IPS-20b (cell line): ENCODE data around the gene EXOC4.

Source experiments
- H3K27ac ChIP-seq: one replicate; pipeline ENCODE4 v1.5.1; 2013; ENCODE audit warnings: low read length
- H3K27me3 ChIP-seq: 2 replicates; pipeline ENCODE4 v1.6.1; 2013; ENCODE audit warnings: mild to moderate bottlenecking, low read length, inconsistent platforms; ENCODE audit not compliant: insufficient read depth
- H3K36me3 ChIP-seq: 2 replicates; pipeline ENCODE4 v1.6.1; 2013; ENCODE audit warnings: low read depth, mild to moderate bottlenecking, inconsistent platforms, low read length, moderate library complexity; ENCODE audit not compliant: insufficient read depth
- H3K4me1 ChIP-seq: 2 replicates; pipeline ENCODE4 v1.6.1; 2013; ENCODE audit warnings: mild to moderate bottlenecking, control low read depth, inconsistent platforms, low read length, moderate library complexity; ENCODE audit not compliant: insufficient read depth
- H3K4me3 ChIP-seq: 2 replicates; pipeline ENCODE4 v1.5.1; 2013; ENCODE audit warnings: mild to moderate bottlenecking, low read length, inconsistent platforms
- H3K9ac ChIP-seq: 2 replicates; pipeline ENCODE4 v1.6.1; 2013; ENCODE audit warnings: low read depth, mild to moderate bottlenecking, inconsistent platforms, low read length, moderate library complexity
- H3K9me3 ChIP-seq: 2 replicates; pipeline ENCODE4 v1.6.1; 2013; ENCODE audit warnings: mild to moderate bottlenecking, low read depth, low read length, inconsistent platforms; ENCODE audit not compliant: insufficient read depth

EXOC4 gene

GRCh38 chr7:133947458-133948254, 694.8 kb downstream of the EXOC4 start:
- Histone ChIP-seq H3K4me1 (peaks cover 7% of the 10 kb centered on the region; the same call in 1 of the 2 replicates), H3K36me3 (no peaks in the 10 kb centered on the region), H3K4me3 (no peak overlapping the region), H3K9ac (no peak overlapping the region), H3K9me3 (no peaks in the 10 kb centered on the region), H3K27me3 (no peaks in the 10 kb centered on the region), H3K27ac (no peak overlapping the region)

DNA sequence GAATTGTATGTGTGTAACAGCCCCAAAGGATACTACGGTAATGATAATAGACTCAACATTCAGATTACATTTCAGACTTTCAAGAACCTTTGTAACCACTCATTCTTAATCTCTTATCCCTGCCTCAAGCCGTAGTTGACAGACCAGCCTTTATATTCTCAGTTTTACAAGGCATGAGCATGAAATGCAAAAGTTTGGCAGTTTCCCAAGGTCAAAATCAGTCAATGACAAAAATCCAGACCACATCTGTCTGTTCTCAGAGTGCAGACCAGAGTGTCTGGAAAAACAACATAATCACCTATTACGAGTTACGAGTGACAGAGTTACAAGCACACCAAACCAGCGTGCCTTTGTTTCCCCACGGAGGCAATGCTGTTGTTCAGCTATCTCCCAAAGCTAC, 695.7 kb downstream of the EXOC4 start:
- no peak overlapping the region for H3K4me3 ChIP-seq
- H3K27me3 ChIP-seq, result no peaks in the 10 kb centered on the region

DNA sequence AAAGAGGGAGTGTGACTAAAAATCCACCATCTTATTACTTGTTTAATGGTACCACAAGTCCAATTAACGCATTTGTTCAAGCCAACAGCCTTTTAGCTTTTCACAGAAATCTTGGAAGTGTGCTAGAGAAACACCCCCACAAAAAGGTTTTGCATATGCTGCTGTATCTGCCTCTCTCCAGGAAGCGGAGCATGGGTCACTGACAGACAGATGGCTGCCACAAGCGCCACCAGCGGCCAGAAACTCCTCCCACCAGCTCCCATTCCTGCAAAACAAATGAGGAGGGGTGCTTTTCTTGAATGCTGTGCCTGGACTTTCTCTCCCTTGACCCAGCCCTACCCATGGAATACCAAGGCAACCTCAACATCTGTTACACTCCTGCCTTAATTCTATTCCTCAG, 698.0 kb downstream of the EXOC4 start:
- no peak overlapping the region for H3K4me3 ChIP-seq
- peaks cover 14% of the 10 kb centered on the region for H3K9me3 ChIP-seq
- H3K27ac ChIP-seq, result no peak overlapping the region
- peaks cover 7% of the 10 kb centered on the region; the same call in 1 of the 2 replicates for H3K4me1 ChIP-seq
- no peaks in the 10 kb centered on the region for H3K36me3 ChIP-seq
- no peak overlapping the region for H3K9ac ChIP-seq
- H3K27me3 ChIP-seq, result no peaks in the 10 kb centered on the region

More for the DNA sequence above, 695.7 kb downstream of the EXOC4 start:
- no peaks in the 10 kb centered on the region for H3K9me3 ChIP-seq
- no peaks in the 10 kb centered on the region for H3K36me3 ChIP-seq
- no peak overlapping the region for H3K27ac ChIP-seq
- H3K4me1 ChIP-seq, result peaks cover 7% of the 10 kb centered on the region; the same call in 1 of the 2 replicates
- H3K9ac ChIP-seq, result no peak overlapping the region

GRCh38 chr7:133955208-133955607, 702.3 kb downstream of the EXOC4 start:
- no peaks in the 10 kb centered on the region for H3K36me3 ChIP-seq
- no peaks in the 10 kb centered on the region for H3K4me1 ChIP-seq
- peaks cover 14% of the 10 kb centered on the region for H3K9me3 ChIP-seq
- no peaks in the 10 kb centered on the region for H3K27me3 ChIP-seq
- no peak overlapping the region for H3K4me3 ChIP-seq
- no peak overlapping the region for H3K9ac ChIP-seq
- no peak overlapping the region for H3K27ac ChIP-seq

DNA sequence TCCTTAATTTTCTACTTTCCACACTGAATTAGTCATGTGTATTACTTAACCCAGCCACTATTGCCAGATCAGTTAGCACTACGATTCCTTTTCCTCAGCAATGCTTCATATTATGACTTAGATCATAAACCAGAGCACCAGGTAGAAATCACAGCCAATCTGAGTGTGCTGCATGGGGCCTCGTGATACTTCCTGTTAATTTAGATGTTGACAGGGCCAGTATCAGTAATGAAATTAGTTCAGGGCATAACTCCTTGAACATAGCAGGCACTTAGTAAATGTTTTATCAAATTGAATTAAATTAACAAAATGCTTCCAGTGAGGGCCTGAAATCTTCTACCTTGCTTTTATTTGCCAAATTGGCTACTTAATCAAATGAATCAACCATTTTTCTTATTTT, 705.0 kb downstream of the EXOC4 start:
- H3K4me3 ChIP-seq, result no peak overlapping the region
- H3K27me3 ChIP-seq, result no peaks in the 10 kb centered on the region
- H3K4me1 ChIP-seq, result no peaks in the 10 kb centered on the region
- H3K27ac ChIP-seq, result no peak overlapping the region
- H3K9me3 ChIP-seq, result peaks cover 14% of the 10 kb centered on the region
- no peak overlapping the region for H3K9ac ChIP-seq
- H3K36me3 ChIP-seq, result no peaks in the 10 kb centered on the region

- H3K27me3 ChIP-seq, result no peaks in the 10 kb centered on the region
- H3K9me3 ChIP-seq, result peaks cover 14% of the 10 kb centered on the region
- no peaks in the 10 kb centered on the region for H3K4me1 ChIP-seq
- no peak overlapping the region for H3K4me3 ChIP-seq
- H3K27ac ChIP-seq, result no peak overlapping the region
- H3K36me3 ChIP-seq, result no peaks in the 10 kb centered on the region
- no peak overlapping the region for H3K9ac ChIP-seq
Observed at GRCh38 chr7:133958822-133959221, 705.9 kb downstream of the EXOC4 start.

- H3K9ac ChIP-seq, result no peak overlapping the region
- H3K4me1 ChIP-seq, result no peaks in the 10 kb centered on the region
- H3K36me3 ChIP-seq, result no peaks in the 10 kb centered on the region
- no peak overlapping the region for H3K27ac ChIP-seq
- no peaks in the 10 kb centered on the region for H3K27me3 ChIP-seq
- peaks cover 10% of the 10 kb centered on the region for H3K9me3 ChIP-seq
- H3K4me3 ChIP-seq, result no peak overlapping the region
Observed at GRCh38 chr7:133959505-133959904, 706.6 kb downstream of the EXOC4 start.

GRCh38 chr7:133961724-133962123, 708.8 kb downstream of the EXOC4 start:
- Histone ChIP-seq H3K27ac (no peak overlapping the region), H3K4me1 (no peaks in the 10 kb centered on the region), H3K36me3 (no peaks in the 10 kb centered on the region), H3K27me3 (no peaks in the 10 kb centered on the region), H3K9me3 (no peaks in the 10 kb centered on the region), H3K4me3 (no peak overlapping the region), H3K9ac (no peak overlapping the region)

- Histone ChIP-seq H3K4me3 (no peak overlapping the region), H3K9ac (no peak overlapping the region), H3K27ac (no peak overlapping the region), H3K36me3 (no peaks in the 10 kb centered on the region), H3K4me1 (no peaks in the 10 kb centered on the region), H3K27me3 (no peaks in the 10 kb centered on the region), H3K9me3 (no peaks in the 10 kb centered on the region)
Observed at GRCh38 chr7:133962646-133963045, 709.8 kb downstream of the EXOC4 start.

DNA sequence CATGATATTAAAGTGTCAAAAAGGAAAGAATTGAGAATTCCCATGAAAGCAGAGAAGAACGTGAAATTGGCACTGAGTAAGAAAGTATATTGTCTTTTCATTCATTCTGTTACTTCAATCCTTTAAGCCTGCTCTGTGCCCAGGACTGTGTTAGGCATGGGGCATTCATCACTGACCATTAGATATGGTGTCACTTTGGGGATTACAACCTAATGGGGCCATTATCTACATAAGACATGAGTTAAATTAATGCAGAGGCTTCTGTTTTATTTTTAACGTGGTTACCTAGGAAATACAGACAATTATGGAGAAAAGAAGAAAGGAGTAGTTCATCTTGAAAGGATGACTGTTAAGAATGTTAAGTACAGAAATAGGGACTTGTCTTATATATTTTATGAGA, 710.8 kb downstream of the EXOC4 start:
- no peaks in the 10 kb centered on the region for H3K27me3 ChIP-seq
- H3K9me3 ChIP-seq, result no peaks in the 10 kb centered on the region
- H3K9ac ChIP-seq, result no peak overlapping the region
- no peaks in the 10 kb centered on the region for H3K4me1 ChIP-seq
- H3K4me3 ChIP-seq, result no peak overlapping the region
- no peak overlapping the region for H3K27ac ChIP-seq
- no peaks in the 10 kb centered on the region for H3K36me3 ChIP-seq

DNA sequence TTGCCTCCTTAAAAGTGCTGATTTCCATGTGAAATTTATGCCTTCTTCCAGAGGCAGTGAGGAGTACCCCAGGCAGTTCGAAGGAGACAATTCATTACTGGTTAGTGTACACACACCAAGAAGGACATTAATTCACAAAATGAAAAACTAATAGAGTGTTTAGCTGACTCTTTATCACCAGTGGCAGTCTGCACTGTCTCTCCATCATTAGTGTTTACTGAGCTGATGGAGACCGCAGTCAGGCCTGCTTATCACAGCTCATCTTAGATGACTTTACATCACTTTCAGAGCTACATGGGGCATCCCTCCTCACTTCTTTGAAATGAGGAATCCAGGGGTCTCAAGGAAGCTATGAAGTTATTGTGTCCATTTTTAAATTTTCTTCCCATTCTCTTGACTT, 718.7 kb downstream of the EXOC4 start:
- H3K4me1 ChIP-seq, result 0 out of 2 replicates have a peak, but pooled peaks cover 2% of the 10 kb centered on the region
- no peak overlapping the region for H3K4me3 ChIP-seq
- no peaks in the 10 kb centered on the region for H3K27me3 ChIP-seq
- H3K27ac ChIP-seq, result no peak overlapping the region
- no peaks in the 10 kb centered on the region for H3K9me3 ChIP-seq
- H3K36me3 ChIP-seq, result no peaks in the 10 kb centered on the region
- H3K9ac ChIP-seq, result no peak overlapping the region

DNA sequence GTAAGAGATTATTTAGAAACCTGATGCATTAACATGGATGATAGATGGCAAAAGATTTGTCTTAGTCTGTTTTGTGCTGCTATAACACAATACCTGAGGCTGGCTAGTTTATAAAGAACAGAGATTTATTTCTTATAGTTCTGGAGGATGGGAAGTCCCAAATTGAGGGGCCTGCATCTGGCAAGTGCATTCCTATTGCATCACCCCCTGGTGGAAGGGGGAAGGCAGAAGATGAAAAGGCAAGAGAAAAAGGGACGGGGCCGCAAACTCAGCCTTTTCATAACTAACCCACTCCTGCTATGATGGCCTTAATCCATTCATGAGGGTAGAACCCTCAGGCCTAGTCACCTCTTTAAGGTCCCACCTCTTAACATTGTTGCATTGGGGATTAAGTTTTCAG, 720.8 kb downstream of the EXOC4 start:
- no peaks in the 10 kb centered on the region for H3K27me3 ChIP-seq
- no peaks in the 10 kb centered on the region for H3K36me3 ChIP-seq
- H3K27ac ChIP-seq, result no peak overlapping the region

More for the DNA sequence above, 720.8 kb downstream of the EXOC4 start:
- H3K4me1 ChIP-seq, result peaks cover 14% of the 10 kb centered on the region; the same call in 1 of the 2 replicates
- H3K9ac ChIP-seq, result no peak overlapping the region
- H3K4me3 ChIP-seq, result no peak overlapping the region
- no peaks in the 10 kb centered on the region for H3K9me3 ChIP-seq
